HEK293T (cell line): ENCODE data around the gene USP49.

ENCODE experiments used
- CTCF ChIA-PET: fragments of 350-600 bp; formaldehyde crosslinking; extraction: SDS; loops from one replicate; lab custom pipeline; 2021; ENCODE audit warnings: antibody characterized with exemption, inconsistent platforms; lab: Yijun Ruan, JAX
- POLR2A ChIA-PET: fragments of 350-600 bp; formaldehyde crosslinking; extraction: SDS; loops from one replicate; lab custom pipeline; 2020; ENCODE audit warnings: antibody characterized with exemption, inconsistent platforms; lab: Yijun Ruan, JAX
- DNase-seq: peaks from one replicate; pipeline ENCODE4 v3.0.0; 2012; ENCODE audit warnings: mixed read lengths; ENCODE audit errors: extremely low spot score
- ARNT ChIP-seq: fragments of 450-650 bp; IDR thresholded peaks from 2 replicates; pipeline ENCODE4 v1.6.1; 2017; ENCODE audit warnings: mild to moderate bottlenecking
- BHLHE40 ChIP-seq: fragments of 450-650 bp; IDR thresholded peaks from 2 replicates; pipeline ENCODE4 v1.6.1; 2016; ENCODE audit warnings: mild to moderate bottlenecking, moderate library complexity, borderline replicate concordance
- CTBP1 ChIP-seq: fragments of 450-650 bp; IDR thresholded peaks from 2 replicates; pipeline ENCODE4 v1.6.1; 2016; ENCODE audit warnings: borderline replicate concordance
- ELF4 ChIP-seq: fragments of 450-650 bp; IDR thresholded peaks from 2 replicates; pipeline ENCODE4 v1.6.1; 2017; ENCODE audit warnings: antibody characterized with exemption
- FOXA1 ChIP-seq: fragments of 450-650 bp; IDR thresholded peaks from 2 replicates; pipeline ENCODE4 v1.6.1; 2016; ENCODE audit warnings: mild to moderate bottlenecking
- FOXK2 ChIP-seq: fragments of 450-650 bp; IDR thresholded peaks from 2 replicates; pipeline ENCODE4 v1.6.1; 2016; ENCODE audit warnings: mild to moderate bottlenecking
- FOXM1 ChIP-seq: fragments of 450-650 bp; IDR thresholded peaks from 2 replicates; pipeline ENCODE4 v1.6.1; 2017; ENCODE audit warnings: mild to moderate bottlenecking, borderline replicate concordance
- HDGF ChIP-seq: fragments of 450-650 bp; IDR thresholded peaks from 2 replicates; pipeline ENCODE4 v1.6.1; 2017; ENCODE audit warnings: antibody characterized with exemption, borderline replicate concordance
- L3MBTL2 ChIP-seq: fragments of 450-650 bp; conservative IDR thresholded peaks from 2 replicates; pipeline ENCODE4 v1.6.1; 2016; ENCODE audit warnings: mild to moderate bottlenecking
- LEF1 ChIP-seq: fragments of 450-650 bp; IDR thresholded peaks from 2 replicates; pipeline ENCODE4 v1.6.1; 2017; ENCODE audit warnings: mild to moderate bottlenecking, borderline replicate concordance
- NFRKB ChIP-seq: fragments of 450-650 bp; IDR thresholded peaks from 2 replicates; pipeline ENCODE4 v1.6.1; 2016; ENCODE audit warnings: mild to moderate bottlenecking, moderate library complexity
- PKNOX1 ChIP-seq: fragments of 450-650 bp; IDR thresholded peaks from 2 replicates; pipeline ENCODE4 v1.6.1; 2016
- SP1 ChIP-seq: fragments of 450-650 bp; IDR thresholded peaks from 2 replicates; pipeline ENCODE4 v1.6.1; 2017
- SUZ12 ChIP-seq: fragments of 450-650 bp; IDR thresholded peaks from 2 replicates; pipeline ENCODE4 v1.6.1; 2016; ENCODE audit warnings: mild to moderate bottlenecking
- TARDBP ChIP-seq: fragments of 450-650 bp; IDR thresholded peaks from 2 replicates; pipeline ENCODE4 v1.6.1; 2016
- ZNF384 ChIP-seq: fragments of 450-650 bp; IDR thresholded peaks from 2 replicates; pipeline ENCODE4 v1.6.1; 2016

The USP49 gene

GRCh38 chr6:41780551-41781365 lies 114.4 kb downstream of the USP49 start, which contains the start of gene PRICKLE4:
PRICKLE4 (plus strand) TSS chr6:41780782; CDS start chr6:41783474, 2,692 bp downstream.
- DNase-seq = no peak
- TF ChIP-seq BHLHE40 (no peak), CTBP1 (no peak), ZNF384 (no peak), FOXM1 (no peak), SP1 (no peak), ELF4 (no peak), SUZ12 (no peak)
- CTCF ChIA-PET = interaction anchor here (0.6 to 1.9 kb wide), 5 partner anchors 76 to 445 kb away, joined by 3 to 8 read pairs (median 3); no protein-coding TSS in a partner anchor
- POLR2A ChIA-PET = interaction anchor here (0.9 to 1.2 kb wide), 2 partner anchors 17 to 46 kb away, joined by 3 to 4 read pairs; no protein-coding TSS in a partner anchor

DNA sequence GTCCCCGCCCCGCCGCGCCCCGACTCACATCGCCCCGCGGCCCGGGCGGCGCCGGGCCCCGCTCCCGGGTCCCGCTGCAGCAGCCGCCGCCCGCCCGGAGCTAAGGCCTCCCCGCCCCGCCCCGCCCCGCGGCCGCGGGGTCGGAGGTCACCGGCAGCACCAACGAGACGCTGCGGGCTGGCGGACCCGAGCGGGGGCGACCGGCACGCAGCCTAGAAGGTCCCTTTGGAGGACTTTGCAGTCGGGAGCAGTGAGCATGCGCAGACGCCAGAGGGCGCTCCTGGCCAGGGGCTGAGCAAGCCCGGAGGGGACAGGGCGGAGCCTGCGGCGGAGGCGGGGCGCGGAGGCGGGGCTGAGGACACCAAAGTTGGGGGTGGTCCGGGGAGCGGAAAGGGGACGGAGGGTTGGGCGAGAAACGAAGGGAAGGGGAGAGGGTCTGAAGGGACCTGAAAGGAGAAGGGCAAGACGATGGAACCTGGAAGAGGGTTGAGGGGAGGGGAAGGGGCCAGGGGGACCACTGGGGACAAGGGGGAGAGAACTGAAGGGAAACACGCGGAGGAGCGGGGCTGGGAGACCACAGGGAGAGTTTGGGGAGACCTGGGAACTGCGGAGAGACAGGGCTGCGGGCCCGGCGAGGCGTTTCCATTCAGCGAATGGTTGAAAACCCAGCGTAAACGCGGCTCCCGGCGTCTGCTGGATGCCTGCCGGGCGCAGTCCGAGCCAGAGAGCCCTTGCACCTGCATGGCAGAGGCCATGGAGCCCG lies 115.2 kb downstream of the USP49 start, which contains the start of gene FRS3:
Gene FRS3, minus strand, starts transcription at position 113 of the 763 bp plus-strand sequence. CDS start 2,913 bp downstream, outside the sequence.
- TF ChIP-seq ARNT = peak; percentile 58; the same call in 1 of the 2 replicates
- no peak for TF ChIP-seq CTBP1
- peak; percentile 34; the same call in 1 of the 2 replicates for TF ChIP-seq FOXM1
- POLR2A ChIA-PET = interaction anchor here (0.6 to 0.9 kb wide), 2 partner anchors 45 to 77 kb away, joined by 3 to 4 read pairs; no protein-coding TSS in a partner anchor
- CTCF ChIA-PET = interaction anchor here (0.6 to 1.0 kb wide), 2 partner anchors 71 to 446 kb away, joined by 3 read pairs; no protein-coding TSS in a partner anchor
- peak; percentile 96 for DNase-seq

GRCh38 chr6:41779336-41779735 lies 115.8 kb downstream of the USP49 start:
- CTCF ChIA-PET = interaction anchor here (1.0 kb wide), 1 partner anchor 71 kb away, joined by 3 read pairs; no protein-coding TSS in a partner anchor
- TF ChIP-seq L3MBTL2 (no peak), BHLHE40 (no peak), ELF4 (no peak), FOXK2 (no peak), FOXM1 (no peak), PKNOX1 (no peak)
- POLR2A ChIA-PET = no interaction called here
- no peak for DNase-seq

DNA sequence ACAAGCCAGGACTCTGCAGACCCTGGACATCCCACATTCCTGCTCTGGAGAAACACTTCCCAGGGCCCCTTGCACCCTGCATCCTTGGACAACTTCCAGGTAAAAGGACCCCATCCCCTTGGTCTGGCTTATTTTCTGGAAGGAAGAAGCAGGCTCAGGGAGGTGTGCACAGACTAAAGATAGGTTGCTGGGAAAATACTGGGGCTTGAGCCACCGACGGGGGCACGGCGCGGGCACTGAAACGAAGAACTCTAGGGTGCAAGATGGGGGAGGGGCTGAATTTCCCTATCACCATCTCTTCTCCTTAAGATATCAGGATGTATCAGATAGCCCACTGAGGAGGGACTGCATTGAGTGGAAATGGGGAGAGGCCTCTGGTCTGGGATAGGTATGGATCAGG lies 116.3 kb downstream of the USP49 start:
- DNase-seq = no peak
- POLR2A ChIA-PET = no interaction called here
- CTCF ChIA-PET = no interaction called here
- no peak for TF ChIP-seq TARDBP
- TF ChIP-seq L3MBTL2 = no peak
- no peak for TF ChIP-seq LEF1
- TF ChIP-seq PKNOX1 = no peak
- no peak for TF ChIP-seq BHLHE40
- no peak for TF ChIP-seq FOXA1
- TF ChIP-seq HDGF = no peak
- TF ChIP-seq NFRKB = no peak
- TF ChIP-seq FOXK2 = no peak
- TF ChIP-seq ZNF384 = no peak
- TF ChIP-seq SUZ12 = no peak
- TF ChIP-seq SP1 = no peak
- no peak for TF ChIP-seq CTBP1
- no peak for TF ChIP-seq ARNT
- TF ChIP-seq FOXM1 = no peak
- no peak for TF ChIP-seq ELF4

GRCh38 chr6:41777551-41778285 lies 117.5 kb downstream of the USP49 start:
- TF ChIP-seq ELF4 = no peak
- no peak for TF ChIP-seq FOXM1
- TF ChIP-seq FOXK2 = no peak
- TF ChIP-seq NFRKB = no peak
- no peak for TF ChIP-seq FOXA1
- TF ChIP-seq BHLHE40 = no peak
- TF ChIP-seq SP1 = no peak
- TF ChIP-seq TARDBP = no peak
- no peak for TF ChIP-seq LEF1
- no peak for TF ChIP-seq ZNF384
- TF ChIP-seq SUZ12 = no peak
- TF ChIP-seq PKNOX1 = no peak
- TF ChIP-seq L3MBTL2 = no peak
- TF ChIP-seq ARNT = no peak
- CTCF ChIA-PET = interaction anchor here (0.8 kb wide), 1 partner anchor 253 kb away, joined by 3 read pairs; no protein-coding TSS in a partner anchor
- no peak for DNase-seq
- POLR2A ChIA-PET = no interaction called here
